Esophagus muscularis mucosa (tissue), 4 donors: Measurements from ENCODE around the gene SLC5A5. TPM values are rescaled to one million over a fixed set of nuclear protein-coding genes. Genes with fewer than 3 reads are reported as not detected.

ENCODE experiments used
- DNase-seq: peaks from one replicate; pipeline ENCODE4 v3.0.0-alpha.2; 2017; ENCODE audit errors: extremely low spot score
- H3K27ac ChIP-seq, 4 donors: fragments of 200-600 bp; sonication (generic); replicated peaks in 1 of 4; 1 replicate in 3 of 4; 2 replicates in 1 of 4; pipeline ENCODE4 v1.5.1; 2016 to 2019; ENCODE audit warnings: mild to moderate bottlenecking in 1 of 4
- H3K27me3 ChIP-seq, 4 donors: fragments of 200-600 bp; sonication (generic); one replicate each; pipeline versions ENCODE4 v1.5.1 to v1.6.0; 2016 to 2019
- H3K36me3 ChIP-seq, 4 donors: fragments of 200-600 bp; sonication (generic); one replicate each; pipeline ENCODE4 v1.5.1; 2016 to 2019
- H3K4me1 ChIP-seq, 4 donors: fragments of 200-600 bp; sonication (generic); one replicate each; pipeline ENCODE4 v1.5.1; 2016 to 2019
- H3K4me3 ChIP-seq, 4 donors: fragments of 200-600 bp; sonication (generic); 1 replicate in 2 of 4; 2 replicates in 2 of 4; pipeline ENCODE4 v1.5.1; 2016 to 2019; ENCODE audit warnings: mild to moderate bottlenecking in 4 of 4, moderate library complexity in 1 of 4
- H3K9me3 ChIP-seq, 4 donors: fragments of 200-600 bp; sonication (generic); 1 replicate in 3 of 4; 2 replicates in 1 of 4; pipeline ENCODE4 v1.5.1; 2016 to 2019
- EP300 ChIP-seq: sonication (generic); formaldehyde crosslinking; IDR thresholded peaks from one replicate; pipeline ENCODE4 v1.6.1; 2017; ENCODE audit warnings: antibody characterized with exemption
- POLR2A ChIP-seq: fragments of 450-650 bp; IDR thresholded peaks from one replicate; pipeline ENCODE4 v1.6.1; 2017; ENCODE audit warnings: antibody characterized with exemption, moderate library complexity, mild to moderate bottlenecking, low read depth
- POLR2AphosphoS5 ChIP-seq, 2 donors: sonication (generic); formaldehyde crosslinking; IDR thresholded peaks; one replicate each; pipeline ENCODE4 v1.6.1; 2017; ENCODE audit warnings: antibody characterized with exemption in 2 of 2
- WGBS: methylation state at CpG from one replicate; pipeline ENCODE4 v1.1.5; 2018; 5-methylcytosine and 5-hydroxymethylcytosine counted together
- intact Hi-C: fragments of 100-400 bp; cut with DNase I; formaldehyde crosslinking; loops from one replicate; pipeline ENCODE4 v1.15.1; 2023
- total RNA-seq, 4 donors: library from RNA; depleted of rRNA; stranded (reverse); fragments of >200 nt; gene quantifications; one replicate each; pipeline versions ENCODE4 v1.1.0 to v1.2.1, GENCODE V29; 2016
- TF ChIP-seq, protein P1 (sequence below), 3 experiments: fragments of 200-600 bp in 2 of 3; fragments of 450-650 bp in 1 of 3; sonication (generic) in 2 of 3; IDR thresholded peaks; one replicate each; pipeline ENCODE4 v1.5.1; 2017 to 2019; ENCODE audit warnings: antibody characterized with exemption in 3 of 3, mild to moderate bottlenecking in 2 of 3, moderate library complexity in 1 of 3

SLC5A5 gene
- total RNA-seq, 4 donors from 2014 or later = 0.17 TPM; not detected in 3

DNA sequence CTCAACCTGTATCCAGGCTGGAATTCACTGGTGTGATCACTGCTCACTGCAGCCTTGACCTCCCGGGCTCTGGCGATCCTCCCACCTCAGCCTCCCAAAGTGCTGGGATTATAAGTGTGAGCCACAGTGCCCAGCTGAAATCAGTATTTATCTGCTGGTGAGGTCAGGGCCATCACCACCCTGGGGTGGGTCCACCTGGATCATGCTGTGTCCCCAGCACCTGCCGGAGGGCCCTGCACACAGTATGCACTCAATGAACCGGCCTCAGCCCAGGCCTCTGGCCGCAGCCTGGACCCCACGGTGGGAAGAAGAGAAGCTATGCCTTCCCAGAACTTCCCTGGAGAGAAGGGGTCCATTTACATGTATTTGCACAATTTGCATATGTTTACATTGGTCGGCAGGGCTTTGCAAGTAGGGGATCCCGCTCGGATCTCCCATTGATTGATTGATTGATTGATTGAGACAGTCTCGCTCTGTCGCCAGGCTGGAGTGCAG, 2.6 kb upstream of the SLC5A5 start:
- Histone ChIP-seq H3K4me1 (peaks cover 16 to 26% (median 23%) of the 10 kb centered on the region in 4 donors), H3K36me3 (peaks cover 7 to 22% (median 20%) of the 10 kb centered on the region in 4 donors), H3K9me3 (no peaks in the 10 kb centered on the region), H3K27ac (no peak overlapping the region), H3K4me3 (no peak overlapping the region), H3K27me3 (peaks cover 8 to 48% (median 38%) of the 10 kb centered on the region in 4 donors)
- intact Hi-C loops = no loop called here
- TF ChIP-seq EP300 (no peak), POLR2A (no peak), POLR2AphosphoS5 (IDR thresholded peaks at IDR 0.05) (no peak)
- TF ChIP-seq, protein P1, sequence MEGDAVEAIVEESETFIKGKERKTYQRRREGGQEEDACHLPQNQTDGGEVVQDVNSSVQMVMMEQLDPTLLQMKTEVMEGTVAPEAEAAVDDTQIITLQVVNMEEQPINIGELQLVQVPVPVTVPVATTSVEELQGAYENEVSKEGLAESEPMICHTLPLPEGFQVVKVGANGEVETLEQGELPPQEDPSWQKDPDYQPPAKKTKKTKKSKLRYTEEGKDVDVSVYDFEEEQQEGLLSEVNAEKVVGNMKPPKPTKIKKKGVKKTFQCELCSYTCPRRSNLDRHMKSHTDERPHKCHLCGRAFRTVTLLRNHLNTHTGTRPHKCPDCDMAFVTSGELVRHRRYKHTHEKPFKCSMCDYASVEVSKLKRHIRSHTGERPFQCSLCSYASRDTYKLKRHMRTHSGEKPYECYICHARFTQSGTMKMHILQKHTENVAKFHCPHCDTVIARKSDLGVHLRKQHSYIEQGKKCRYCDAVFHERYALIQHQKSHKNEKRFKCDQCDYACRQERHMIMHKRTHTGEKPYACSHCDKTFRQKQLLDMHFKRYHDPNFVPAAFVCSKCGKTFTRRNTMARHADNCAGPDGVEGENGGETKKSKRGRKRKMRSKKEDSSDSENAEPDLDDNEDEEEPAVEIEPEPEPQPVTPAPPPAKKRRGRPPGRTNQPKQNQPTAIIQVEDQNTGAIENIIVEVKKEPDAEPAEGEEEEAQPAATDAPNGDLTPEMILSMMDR (IDR thresholded peaks at IDR 0.05) = no peak
- no peak for DNase-seq
- WGBS = 58% methylated on average over 7 of the region's 11 CpGs

DNA sequence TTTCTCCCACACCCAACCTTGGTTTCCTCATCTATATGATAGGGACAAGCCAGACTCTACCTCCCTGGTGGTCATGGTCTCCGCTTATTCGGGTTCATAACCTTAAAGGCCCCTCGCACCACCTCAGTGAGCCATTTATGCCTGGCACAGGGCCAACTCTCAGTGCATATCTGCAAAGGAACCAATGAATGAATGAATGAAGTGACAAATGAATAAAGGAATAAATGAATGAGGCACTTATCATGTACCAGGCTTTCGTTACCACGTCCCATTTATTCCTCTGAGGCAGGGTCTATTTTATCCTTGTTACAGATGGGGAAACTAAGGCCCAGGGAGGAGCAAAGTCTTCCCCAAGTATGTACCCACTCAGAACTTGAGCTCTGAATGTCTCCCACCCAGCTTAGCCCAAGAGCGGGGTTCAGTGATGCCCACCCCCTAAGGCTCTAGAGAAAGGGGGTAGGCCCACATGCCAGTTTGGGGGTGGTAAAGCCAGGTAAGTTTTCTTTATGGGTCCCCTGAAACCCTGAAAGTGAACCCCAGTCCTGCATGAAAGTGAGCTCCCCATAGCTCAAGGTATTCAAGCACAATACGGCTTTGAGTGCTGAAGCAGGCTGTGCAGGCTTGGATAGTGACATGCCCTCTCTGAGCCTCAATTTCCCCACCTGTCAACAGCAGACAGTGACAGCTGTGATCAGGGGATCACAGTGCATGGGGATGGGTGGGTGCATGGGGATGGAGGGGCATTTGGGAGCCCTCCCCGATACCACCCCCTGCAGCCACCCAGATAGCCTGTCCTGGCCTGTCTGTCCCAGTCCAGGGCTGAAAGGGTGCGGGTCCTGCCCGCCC, 490 bp upstream of the SLC5A5 start:
- Histone ChIP-seq H3K4me3 (peak overlapping the region in 1 of 4 donors; percentile 20), H3K9me3 (no peaks in the 10 kb centered on the region), H3K4me1 (peaks cover 16 to 31% (median 25%) of the 10 kb centered on the region in 4 donors), H3K27me3 (peaks cover 8 to 69% (median 45%) of the 10 kb centered on the region in 4 donors), H3K27ac (no peak overlapping the region), H3K36me3 (peaks cover 0 to 1% (median 0%) of the 10 kb centered on the region in 4 donors)
- intact Hi-C loops = no loop called here
- DNase-seq = no peak
- TF ChIP-seq POLR2A (no peak), EP300 (no peak), POLR2AphosphoS5 (IDR thresholded peaks at IDR 0.05) (no peak)
- TF ChIP-seq, protein P1 (IDR thresholded peaks at IDR 0.05) = no peak
- 80% methylated on average over 7 of the region's 10 CpGs for WGBS

DNA sequence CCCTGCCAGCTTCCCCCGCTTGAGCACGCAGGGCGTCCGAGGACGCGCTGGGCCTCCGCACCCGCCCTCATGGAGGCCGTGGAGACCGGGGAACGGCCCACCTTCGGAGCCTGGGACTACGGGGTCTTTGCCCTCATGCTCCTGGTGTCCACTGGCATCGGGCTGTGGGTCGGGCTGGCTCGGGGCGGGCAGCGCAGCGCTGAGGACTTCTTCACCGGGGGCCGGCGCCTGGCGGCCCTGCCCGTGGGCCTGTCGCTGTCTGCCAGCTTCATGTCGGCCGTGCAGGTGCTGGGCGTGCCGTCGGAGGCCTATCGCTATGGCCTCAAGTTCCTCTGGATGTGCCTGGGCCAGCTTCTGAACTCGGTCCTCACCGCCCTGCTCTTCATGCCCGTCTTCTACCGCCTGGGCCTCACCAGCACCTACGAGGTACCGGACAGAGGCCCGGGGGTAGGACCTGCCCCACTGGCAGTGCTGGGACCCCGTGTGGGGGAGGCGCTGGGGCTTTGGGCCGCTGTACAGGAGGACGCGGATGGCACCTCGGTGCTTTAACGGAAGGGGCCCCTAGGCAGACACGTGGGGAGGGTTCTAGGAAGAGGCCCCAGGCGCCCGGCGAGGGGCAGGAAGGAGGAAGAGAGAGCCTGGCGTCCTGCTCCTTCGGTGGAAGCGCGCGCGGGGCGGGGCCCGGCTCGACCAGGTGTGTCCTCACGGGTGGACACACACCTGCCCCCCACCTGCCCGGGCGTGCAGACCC, 681 bp downstream of the SLC5A5 start:
- DNase-seq = no peak
- Histone ChIP-seq H3K9me3 (no peaks in the 10 kb centered on the region), H3K27ac (no peak overlapping the region), H3K36me3 (no peaks in the 10 kb centered on the region), H3K4me3 (peak overlapping the region in 3 of 4 donors; percentile 7 to 20 (median 20)), H3K4me1 (peaks cover 16 to 31% (median 25%) of the 10 kb centered on the region in 4 donors), H3K27me3 (peaks cover 8 to 81% (median 45%) of the 10 kb centered on the region in 4 donors)
- intact Hi-C loops = no loop called here
- WGBS = 9% methylated on average over 6 of the region's 61 CpGs
- TF ChIP-seq EP300 (no peak), POLR2A (no peak), POLR2AphosphoS5 (IDR thresholded peaks at IDR 0.05) (no peak)
- TF ChIP-seq, protein P1 (IDR thresholded peaks at IDR 0.05) = no peak

DNA sequence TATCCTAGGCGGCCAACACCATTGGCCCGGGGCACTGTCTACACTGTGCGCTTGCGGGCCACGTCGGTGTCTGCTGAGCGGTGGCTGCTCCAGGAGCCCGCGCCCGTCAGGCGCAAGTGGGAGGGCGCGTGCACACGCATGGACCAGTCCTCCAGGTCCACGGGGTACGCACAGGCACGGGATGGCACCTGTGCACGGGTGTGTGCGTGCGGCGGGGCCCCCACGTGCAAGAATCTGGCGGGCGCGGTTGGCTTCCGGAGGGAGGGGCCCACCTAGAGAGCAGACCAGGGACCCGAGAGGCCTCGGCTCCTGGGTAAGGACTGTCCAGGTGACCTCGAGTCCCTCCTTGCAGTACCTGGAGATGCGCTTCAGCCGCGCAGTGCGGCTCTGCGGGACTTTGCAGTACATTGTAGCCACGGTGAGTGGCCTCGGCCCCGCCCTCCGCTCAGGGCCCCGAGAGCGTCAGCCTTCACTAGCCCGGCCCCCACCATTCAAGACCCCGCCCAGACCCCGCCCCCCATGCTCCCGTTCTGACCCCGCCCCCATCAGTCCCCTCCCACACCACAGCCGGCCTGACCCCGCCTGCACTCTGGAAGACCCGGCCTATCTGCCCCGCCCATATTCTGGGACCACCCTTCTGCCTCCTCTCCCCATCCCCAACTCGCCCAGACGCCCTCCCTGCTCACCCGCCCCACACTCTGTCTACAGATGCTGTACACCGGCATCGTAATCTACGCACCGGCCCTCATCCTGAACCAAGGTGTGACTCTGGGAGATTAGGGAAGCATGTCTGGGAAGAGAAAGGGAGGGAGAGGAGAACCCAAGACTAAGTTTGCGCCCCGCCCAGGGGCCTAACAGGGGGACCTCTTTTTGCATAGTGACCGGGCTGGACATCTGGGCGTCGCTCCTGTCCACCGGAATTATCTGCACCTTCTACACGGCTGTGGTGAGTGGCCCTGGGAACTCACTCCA, 2.3 kb downstream of the SLC5A5 start:
- no peak overlapping the region for H3K27ac ChIP-seq
- no peak for DNase-seq
- peaks cover 16 to 31% (median 25%) of the 10 kb centered on the region in 4 donors for H3K4me1 ChIP-seq
- intact Hi-C loops = no loop called here
- H3K27me3 ChIP-seq = peaks cover 8 to 96% (median 45%) of the 10 kb centered on the region in 4 donors
- H3K4me3 ChIP-seq = peak overlapping the region in 2 of 4 donors; percentile 14 to 22
- WGBS = 15% methylated on average over 30 of the region's 63 CpGs
- TF ChIP-seq EP300 (no peak), POLR2AphosphoS5 (IDR thresholded peaks at IDR 0.05) (no peak), POLR2A (no peak)
- TF ChIP-seq, protein P1 (IDR thresholded peaks at IDR 0.05) = no peak
- no peaks in the 10 kb centered on the region for H3K36me3 ChIP-seq
- H3K9me3 ChIP-seq = no peaks in the 10 kb centered on the region
